HepG2 (cell line): ENCODE data around the gene TMEM154. TPM values are rescaled to one million over a fixed set of nuclear protein-coding genes. Genes with fewer than 3 reads are reported as not detected.
A peak's percentile ranks its signal among the peaks of the same experiment; 100 is the strongest.

Source experiments
- ATAC-seq: fragments of 200-7000 bp; cut with Tn5 transposase; 3 replicates; pipeline ENCODE4 v1.9.1; 2020; ENCODE audit warnings: mild to moderate bottlenecking, moderate library complexity
- BruUV-seq: library from RNA; stranded (reverse); fragments of 400-500 nt; replicated peaks from 2 replicates; lab custom pipeline; 2021; lab: Mats Ljungman, UMichigan
- CTCF ChIA-PET: fragments of 300-600 bp; formaldehyde crosslinking; extraction: SDS; loops from one replicate; lab custom pipeline; 2021; ENCODE audit warnings: low total read pairs, inconsistent platforms, low intra/inter-chr PET ratio; lab: Yijun Ruan, JAX
- POLR2A ChIA-PET: fragments of 350-600 bp; sonication (Branson Sonifier 250); formaldehyde crosslinking; loops from one replicate; lab custom pipeline; 2020; ENCODE audit warnings: antibody characterized with exemption, inconsistent platforms; lab: Yijun Ruan, JAX
- DNase-seq: peaks from one replicate; pipeline ENCODE4 v3.0.0-alpha.2; 2015; ENCODE audit warnings: low spot score
- FAIRE-seq: peaks from 3 replicates; lab custom pipeline; 2011; peaks lifted over from hg19 to GRCh38; lab: Jason Lieb, UNC
- H2AFZ ChIP-seq: one replicate; pipeline ENCODE4 v1.6.1; 2011; ENCODE audit warnings: low read length, inconsistent platforms
- H3K27ac ChIP-seq: fragments of 300-600 bp; 3 replicates; pipeline ENCODE4 v1.8.0; 2011; ENCODE audit warnings: mixed run types, mild to moderate bottlenecking, mixed read lengths, low read length, inconsistent platforms; ENCODE audit not compliant: insufficient read depth; ENCODE audit errors: extremely low read length
- H3K27me3 ChIP-seq, 2 experiments: fragments of 200-600 bp in 1 of 2; 2 replicates in 1 of 2; 3 replicates in 1 of 2; pipeline versions ENCODE4 v1.6.0 to v1.8.0; 2011; ENCODE audit warnings: low read length in 2 of 2, mild to moderate bottlenecking in 2 of 2, moderate library complexity in 2 of 2, inconsistent platforms in 1 of 2; ENCODE audit not compliant: insufficient read depth in 2 of 2, control insufficient read depth in 1 of 2
- H3K36me3 ChIP-seq, 2 experiments: fragments of 200-600 bp in 1 of 2; replicated peaks in 1 of 2; 2 replicates in 1 of 2; 3 replicates in 1 of 2; pipeline versions ENCODE4 v1.5.1 to v1.8.0; 2011; ENCODE audit warnings: low read length in 2 of 2, inconsistent platforms in 1 of 2; ENCODE audit not compliant: insufficient read depth in 2 of 2, control insufficient read depth in 1 of 2
- H3K4me1 ChIP-seq: 2 replicates; pipeline ENCODE4 v1.5.1; 2012; ENCODE audit warnings: low read length, inconsistent platforms; ENCODE audit not compliant: insufficient read depth
- H3K4me2 ChIP-seq: 2 replicates; pipeline ENCODE4 v1.6.0; 2011; ENCODE audit warnings: low read depth, low read length, inconsistent platforms
- H3K4me3 ChIP-seq, 3 experiments: fragments of 200-600 bp in 1 of 3; sonication (generic), shearing (Covaris generic) in 1 of 3; replicated peaks in 1 of 3; 2 replicates each; pipeline ENCODE4 v1.5.1; 2011 to 2016; ENCODE audit warnings: low read length in 3 of 3, inconsistent platforms in 2 of 3, low read depth in 2 of 3, mild to moderate bottlenecking in 2 of 3, control low read depth in 1 of 3, mixed read lengths in 1 of 3; ENCODE audit not compliant: insufficient read depth in 1 of 3
- H3K79me2 ChIP-seq: one replicate; pipeline ENCODE4 v1.6.1; 2011; ENCODE audit warnings: low read length, inconsistent platforms; ENCODE audit not compliant: insufficient read depth
- H3K9ac ChIP-seq: 2 replicates; pipeline ENCODE4 v1.6.0; 2011; ENCODE audit warnings: mild to moderate bottlenecking, low read depth, low read length, inconsistent platforms; ENCODE audit not compliant: insufficient read depth
- H3K9me3 ChIP-seq: 2 replicates; pipeline ENCODE4 v1.5.1; 2012; ENCODE audit warnings: mild to moderate bottlenecking, low read length
- H4K20me1 ChIP-seq: 2 replicates; pipeline ENCODE4 v1.6.0; 2011; ENCODE audit warnings: inconsistent platforms, mild to moderate bottlenecking, low read length, moderate library complexity; ENCODE audit not compliant: insufficient read depth
- EED ChIP-seq: sonication (generic); formaldehyde crosslinking; IDR thresholded peaks from 2 replicates; pipeline ENCODE4 v1.5.0; 2020; ENCODE audit warnings: mild to moderate bottlenecking, missing genetic modification reagents
- PHF21A ChIP-seq: sonication (generic); formaldehyde crosslinking; IDR thresholded peaks from 2 replicates; pipeline ENCODE4 v1.5.0; 2020; ENCODE audit warnings: mild to moderate bottlenecking, missing genetic modification reagents
- PRDM4 ChIP-seq: sonication (generic); formaldehyde crosslinking; IDR thresholded peaks from 2 replicates; pipeline ENCODE4 v1.9.0; 2021; ENCODE audit warnings: missing genetic modification reagents, borderline replicate concordance
- RAD51 ChIP-seq: fragments of 450-650 bp; IDR thresholded peaks from 2 replicates; pipeline ENCODE4 v1.6.1; 2016; ENCODE audit warnings: borderline replicate concordance
- RFXANK ChIP-seq: IDR thresholded peaks from 2 replicates; pipeline ENCODE4 v1.6.1; 2016
- TBX3 ChIP-seq: fragments of 450-650 bp; IDR thresholded peaks from 2 replicates; pipeline ENCODE4 v1.6.1; 2017; ENCODE audit warnings: antibody characterized with exemption, mild to moderate bottlenecking, inconsistent platforms, borderline replicate concordance
- TOPORS ChIP-seq: sonication (generic); formaldehyde crosslinking; IDR thresholded peaks from 2 replicates; pipeline ENCODE4 v1.8.0; 2023; ENCODE audit warnings: mild to moderate bottlenecking, missing genetic modification reagents
- ZFP91 ChIP-seq: sonication (generic); formaldehyde crosslinking; IDR thresholded peaks from 2 replicates; pipeline ENCODE4 v1.9.0; 2022; ENCODE audit warnings: missing genetic modification reagents, mild to moderate bottlenecking, borderline replicate concordance
- ZNF256 ChIP-seq: sonication (generic); formaldehyde crosslinking; conservative IDR thresholded peaks from 2 replicates; pipeline ENCODE4 v1.4.0; 2020; ENCODE audit warnings: missing genetic modification reagents
- ZNF552 ChIP-seq: sonication (generic); formaldehyde crosslinking; IDR thresholded peaks from 2 replicates; pipeline ENCODE4 v1.9.0; 2022; ENCODE audit warnings: missing genetic modification reagents, mild to moderate bottlenecking, borderline replicate concordance
- ZNF639 ChIP-seq: conservative IDR thresholded peaks from 2 replicates; pipeline ENCODE4 v1.6.1; 2018; ENCODE audit warnings: missing genetic modification reagents
- WGBS: methylation state at CpG from one replicate; pipeline ENCODE4 v1.1.6; 2017; ENCODE audit warnings: low lambda C conversion rate; 5-methylcytosine and 5-hydroxymethylcytosine counted together
- in situ Hi-C: cut with HindIII; loops from 2 replicates; pipeline ENCODE4 v1.10.0; 2017; ENCODE audit warnings: low pct_unique_long_range_greater_than_20kb; ENCODE audit not compliant: extremely low pct_ligation_motif_present
- intact Hi-C: fragments of 100-400 bp; cut with micrococcal nuclease; formaldehyde crosslinking; loops from one replicate; pipeline ENCODE4 v1.10.0; 2022; ENCODE audit not compliant: unreplicated experiment
- polyA plus RNA-seq, 8 experiments: library from polyadenylated mRNA; depleted of rRNA in 3 of 8; stranded (reverse) in 7 of 8; unstranded in 1 of 8; fragments of >200 nt; fragmentation: Illumina TruSeq in 4 of 8; extraction: Trizol in 4 of 8; gene quantifications; 2 replicates each; pipeline versions ENCODE4 v1.2.1 to v1.2.3, GENCODE V29; 2011 to 2016; ENCODE audit warnings: low read depth in 4 of 8, missing spikeins in 1 of 8, mixed read lengths in 1 of 8; ENCODE audit not compliant: insufficient read depth in 1 of 8
- total RNA-seq, 5 experiments: library from RNA; depleted of rRNA; stranded (reverse); fragments of >200 nt; fragmentation: Illumina TruSeq; extraction: Trizol; gene quantifications; 2 replicates each; pipeline ENCODE4 v1.2.3, GENCODE V29; 2016; ENCODE audit warnings: low read depth in 1 of 5
- TF ChIP-seq, protein P1 (sequence below): sonication (generic); formaldehyde crosslinking; IDR thresholded peaks from 2 replicates; pipeline ENCODE4 v1.8.1; 2023; ENCODE audit warnings: mild to moderate bottlenecking, inconsistent platforms, moderate library complexity, missing genetic modification reagents, borderline replicate concordance
- TF ChIP-seq, protein P2 (sequence below): sonication (generic); formaldehyde crosslinking; IDR thresholded peaks from 2 replicates; pipeline ENCODE4 v1.8.1; 2023; ENCODE audit warnings: missing genetic modification reagents, inconsistent platforms, borderline replicate concordance

The TMEM154 gene
- total and polyA plus RNA-seq, 2 of the 13 experiments (the other 11 are each of a cell fraction or from before 2014, with no cell fraction given), result 0.03 TPM; not detected in 1

DNA sequence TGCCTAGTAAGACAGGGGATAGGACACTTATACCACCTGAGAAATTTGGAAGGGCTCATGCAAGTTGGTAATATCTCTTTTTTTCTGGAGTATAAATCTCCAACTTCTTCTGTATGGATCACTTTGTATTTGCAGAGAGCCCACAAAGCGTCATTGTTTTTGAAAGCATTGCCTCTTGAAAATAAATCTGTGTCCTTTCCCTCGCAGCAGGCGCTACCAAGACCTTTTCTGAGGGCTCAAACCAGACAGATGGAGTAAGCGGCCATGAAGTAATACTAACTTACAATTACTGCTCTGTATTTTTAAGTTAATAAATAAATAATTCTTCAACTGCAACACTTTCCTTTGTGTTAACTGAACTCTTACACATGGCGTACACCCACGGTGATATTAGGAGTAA, 87.9 kb downstream of the TMEM154 start:
- Histone ChIP-seq H3K9ac (no peak overlapping the region), H2AFZ (no peak overlapping the region)
- intact Hi-C loops, result no loop called here
- TF ChIP-seq, protein P1, sequence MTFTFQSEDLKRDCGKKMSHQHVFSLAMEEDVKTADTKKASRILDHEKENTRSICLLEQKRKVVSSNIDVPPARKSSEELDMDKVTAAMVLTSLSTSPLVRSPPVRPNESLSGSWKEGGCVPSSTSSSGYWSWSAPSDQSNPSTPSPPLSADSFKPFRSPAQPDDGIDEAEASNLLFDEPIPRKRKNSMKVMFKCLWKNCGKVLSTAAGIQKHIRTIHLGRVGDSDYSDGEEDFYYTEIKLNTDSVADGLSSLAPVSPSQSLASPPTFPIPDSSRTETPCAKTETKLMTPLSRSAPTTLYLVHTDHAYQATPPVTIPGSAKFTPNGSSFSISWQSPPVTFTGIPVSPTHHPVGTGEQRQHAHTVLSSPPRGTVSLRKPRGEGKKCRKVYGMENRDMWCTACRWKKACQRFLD (CRISPR knock-in tag), result no peak
- TF ChIP-seq TOPORS (CRISPR knock-in tag) (no peak), ZFP91 (CRISPR knock-in tag) (no peak), ZNF256 (CRISPR knock-in tag) (no peak), TBX3 (no peak), ZNF639 (no peak), RAD51 (no peak), ZNF552 (CRISPR knock-in tag) (no peak), PRDM4 (no peak), EED (CRISPR knock-in tag) (no peak), PHF21A (CRISPR knock-in tag) (no peak), RFXANK (CRISPR knock-in tag) (no peak)
- TF ChIP-seq, protein P2, sequence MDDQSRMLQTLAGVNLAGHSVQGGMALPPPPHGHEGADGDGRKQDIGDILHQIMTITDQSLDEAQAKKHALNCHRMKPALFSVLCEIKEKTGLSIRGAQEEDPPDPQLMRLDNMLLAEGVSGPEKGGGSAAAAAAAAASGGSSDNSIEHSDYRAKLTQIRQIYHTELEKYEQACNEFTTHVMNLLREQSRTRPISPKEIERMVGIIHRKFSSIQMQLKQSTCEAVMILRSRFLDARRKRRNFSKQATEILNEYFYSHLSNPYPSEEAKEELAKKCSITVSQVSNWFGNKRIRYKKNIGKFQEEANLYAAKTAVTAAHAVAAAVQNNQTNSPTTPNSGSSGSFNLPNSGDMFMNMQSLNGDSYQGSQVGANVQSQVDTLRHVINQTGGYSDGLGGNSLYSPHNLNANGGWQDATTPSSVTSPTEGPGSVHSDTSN (CRISPR knock-in tag), result no peak

More for the DNA sequence above, 87.9 kb downstream of the TMEM154 start:
- no peaks in the 10 kb centered on the region for H4K20me1 ChIP-seq
- peaks cover 14% of the 10 kb centered on the region for H3K4me1 ChIP-seq
- H3K9me3 ChIP-seq, result no peaks in the 10 kb centered on the region
- H3K4me3 ChIP-seq, result no peak overlapping the region; a peak in 1 of 6 replicates
- H3K79me2 ChIP-seq, result no peaks in the 10 kb centered on the region
- 26% methylated on average over 6 of the region's 6 CpGs for WGBS
- H3K27me3 ChIP-seq, result peaks cover 0 to 19% of the 10 kb centered on the region in 2 experiments; a peak in 3 of 5 replicates
- ATAC-seq, result no peak
- no TSS peak for BruUV-seq
- in situ Hi-C loops, result no loop called here
- H3K36me3 ChIP-seq, result no peaks in the 10 kb centered on the region
- CTCF ChIA-PET, result no interaction called here
- peak overlapping the region; percentile 76 for H3K4me2 ChIP-seq
- POLR2A ChIA-PET, result no interaction called here
- no peak overlapping the region for H3K27ac ChIP-seq
- FAIRE-seq, result no peak
- no peak for DNase-seq
